ENCODE data around the gene ARMH3. TPM values are rescaled to one million over a fixed set of nuclear protein-coding genes. Genes with fewer than 3 reads are reported as not detected.

Gene ARMH3
- total RNA-seq, 1 donor from 2014 or later = 10.7 TPM

GRCh38 chr10:102086196-102086595 lies 30.2 kb upstream of the ARMH3 start:
- no peaks in the 10 kb centered on the region for H3K27me3 ChIP-seq (ENCODE audit: control insufficient read depth, insufficient read depth, low read length)
- no peak for TF ChIP-seq CTCF (IDR thresholded peaks at IDR 0.05; ENCODE audit: insufficient read depth, low read length, poor library complexity, severe bottlenecking)
- H3K4me3 ChIP-seq (ENCODE audit: low read depth, low read length) = no peak overlapping the region
- no peak for DNase-seq (ENCODE audit: low read depth)
- H3K36me3 ChIP-seq (ENCODE audit: control insufficient read depth, insufficient read depth, low read length) = no peaks in the 10 kb centered on the region

DNA sequence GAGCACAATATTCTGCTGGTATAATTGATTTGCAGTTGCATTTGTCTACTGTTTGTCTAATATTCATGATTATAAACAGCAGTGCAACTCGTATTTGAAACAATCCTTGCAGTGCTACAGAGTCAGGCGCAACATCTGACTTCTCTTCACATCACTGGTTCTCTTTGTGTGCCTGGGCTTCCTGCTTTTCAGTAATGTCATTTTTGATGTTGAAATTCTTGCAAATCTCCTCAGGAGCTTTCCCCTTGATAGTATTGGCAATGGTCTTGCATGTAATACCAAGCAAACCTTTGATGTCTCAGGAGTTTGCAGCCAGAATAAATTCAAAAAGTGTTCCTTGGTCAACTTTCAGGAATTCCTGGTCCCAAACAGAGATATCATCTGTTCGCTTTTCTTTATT lies 29.4 kb upstream of the ARMH3 start:
- H3K27me3 ChIP-seq (ENCODE audit: control insufficient read depth, insufficient read depth, low read length) = no peaks in the 10 kb centered on the region
- DNase-seq (ENCODE audit: low read depth) = no peak
- no peaks in the 10 kb centered on the region for H3K36me3 ChIP-seq (ENCODE audit: control insufficient read depth, insufficient read depth, low read length)
- TF ChIP-seq CTCF (IDR thresholded peaks at IDR 0.05; ENCODE audit: insufficient read depth, low read length, poor library complexity, severe bottlenecking) = no peak
- no peak overlapping the region for H3K4me3 ChIP-seq (ENCODE audit: low read depth, low read length)

DNA sequence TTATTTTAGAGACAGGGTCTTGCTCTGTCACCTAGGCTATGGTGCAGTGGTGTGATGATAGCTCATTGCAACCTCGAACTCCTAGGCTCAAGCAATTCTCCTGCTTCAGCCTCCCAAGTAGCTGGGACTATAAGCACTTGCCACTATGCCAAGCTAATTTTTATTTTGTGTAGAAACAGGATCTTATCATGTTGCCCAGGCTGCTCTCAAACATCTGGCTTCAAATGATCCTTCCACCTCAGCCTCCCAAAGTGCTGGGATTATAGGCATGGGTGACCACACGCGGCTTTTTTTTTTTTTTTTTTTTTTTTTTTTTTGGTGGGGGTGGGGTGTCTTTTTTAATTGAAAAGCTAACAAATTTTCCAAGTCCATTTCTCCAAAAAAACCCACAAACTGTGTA lies 27.6 kb upstream of the ARMH3 start:
- no peak for TF ChIP-seq CTCF (IDR thresholded peaks at IDR 0.05; ENCODE audit: insufficient read depth, low read length, poor library complexity, severe bottlenecking)
- Histone ChIP-seq H3K27me3 (ENCODE audit: control insufficient read depth, insufficient read depth, low read length) (no peaks in the 10 kb centered on the region), H3K4me3 (ENCODE audit: low read depth, low read length) (no peak overlapping the region), H3K36me3 (ENCODE audit: control insufficient read depth, insufficient read depth, low read length) (no peaks in the 10 kb centered on the region)
- DNase-seq (ENCODE audit: low read depth) = no peak

- H3K4me3 ChIP-seq (ENCODE audit: low read depth, low read length) = no peak overlapping the region
- no peaks in the 10 kb centered on the region for H3K36me3 ChIP-seq (ENCODE audit: control insufficient read depth, insufficient read depth, low read length)
- DNase-seq (ENCODE audit: low read depth) = no peak
- peak; percentile 97 for TF ChIP-seq CTCF (IDR thresholded peaks at IDR 0.05; ENCODE audit: insufficient read depth, low read length, poor library complexity, severe bottlenecking)
- H3K27me3 ChIP-seq (ENCODE audit: control insufficient read depth, insufficient read depth, low read length) = no peaks in the 10 kb centered on the region
These were observed 16.9 kb upstream of the ARMH3 start for GRCh38 chr10:102072673-102073527.

- no peak for TF ChIP-seq CTCF (IDR thresholded peaks at IDR 0.05; ENCODE audit: insufficient read depth, low read length, poor library complexity, severe bottlenecking)
- Histone ChIP-seq H3K4me3 (ENCODE audit: low read depth, low read length) (no peak overlapping the region), H3K27me3 (ENCODE audit: control insufficient read depth, insufficient read depth, low read length) (no peaks in the 10 kb centered on the region), H3K36me3 (ENCODE audit: control insufficient read depth, insufficient read depth, low read length) (no peaks in the 10 kb centered on the region)
- DNase-seq (ENCODE audit: low read depth) = no peak
These were observed 13.1 kb upstream of the ARMH3 start for GRCh38 chr10:102069071-102069470.

DNA sequence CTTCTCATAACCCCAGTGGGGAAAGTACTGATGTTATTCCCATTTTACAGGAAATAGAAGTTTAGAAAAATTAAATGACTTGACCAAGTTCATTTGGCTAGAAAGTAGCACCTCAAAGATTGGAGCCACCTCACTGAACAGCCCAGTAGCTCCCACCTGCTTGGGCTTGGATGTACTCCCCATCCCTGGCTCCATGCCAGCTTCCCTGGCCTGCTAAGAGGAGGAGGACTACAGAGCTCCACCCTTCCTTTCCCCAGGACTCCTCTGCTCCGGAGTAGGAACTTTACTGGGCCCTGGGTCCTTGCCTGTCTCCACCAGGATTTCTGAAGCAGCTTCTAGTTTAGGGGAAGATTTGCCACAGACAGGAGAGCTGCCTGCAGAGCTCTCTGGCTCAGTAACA lies 12.2 kb upstream of the ARMH3 start:
- Histone ChIP-seq H3K27me3 (ENCODE audit: control insufficient read depth, insufficient read depth, low read length) (no peaks in the 10 kb centered on the region), H3K4me3 (ENCODE audit: low read depth, low read length) (no peak overlapping the region), H3K36me3 (ENCODE audit: control insufficient read depth, insufficient read depth, low read length) (no peaks in the 10 kb centered on the region)
- TF ChIP-seq CTCF (IDR thresholded peaks at IDR 0.05; ENCODE audit: insufficient read depth, low read length, poor library complexity, severe bottlenecking) = no peak
- no peak for DNase-seq (ENCODE audit: low read depth)

Measured in kidney epithelial cell (primary cell).